Smooth muscle cell (in vitro differentiated cells): Measurements from ENCODE around the gene CIART. TPM values are rescaled to one million over a fixed set of nuclear protein-coding genes. Genes with fewer than 3 reads are reported as not detected.

ENCODE experiments used
- DNase-seq: peaks from one replicate; lab custom pipeline; 2025; ENCODE audit not compliant: unreplicated experiment; lab: John Stamatoyannopoulos, UW
- H2AFZ ChIP-seq: fragments of 200-600 bp; sonication (generic); 2 replicates; pipeline ENCODE4 v1.6.0; 2016; ENCODE audit warnings: antibody characterized with exemption, low read depth, mild to moderate bottlenecking
- H3F3A ChIP-seq: fragments of 200-600 bp; sonication (generic); 2 replicates; pipeline ENCODE4 v1.6.0; 2017; ENCODE audit warnings: antibody characterized with exemption, low read depth
- H3K27ac ChIP-seq: fragments of 200-600 bp; sonication (generic); 2 replicates; pipeline ENCODE4 v1.5.1; 2016; ENCODE audit warnings: low read depth, mild to moderate bottlenecking
- H3K27me3 ChIP-seq: fragments of 200-600 bp; sonication (generic); 2 replicates; pipeline ENCODE4 v1.6.1; 2016; ENCODE audit warnings: low read depth, mild to moderate bottlenecking
- H3K36me3 ChIP-seq: fragments of 200-600 bp; sonication (generic); 2 replicates; pipeline ENCODE4 v1.5.1; 2016; ENCODE audit warnings: low read depth
- H3K4me1 ChIP-seq: fragments of 200-600 bp; sonication (generic); 2 replicates; pipeline ENCODE4 v1.5.1; 2016; ENCODE audit warnings: low read depth
- H3K4me2 ChIP-seq: fragments of 200-600 bp; sonication (generic); 2 replicates; pipeline ENCODE4 v1.6.0; 2016; ENCODE audit warnings: mild to moderate bottlenecking
- H3K4me3 ChIP-seq: fragments of 200-600 bp; sonication (generic); 2 replicates; pipeline ENCODE4 v1.5.1; 2016; ENCODE audit warnings: mild to moderate bottlenecking
- H3K79me2 ChIP-seq: fragments of 200-600 bp; sonication (generic); 2 replicates; pipeline ENCODE4 v1.6.0; 2016; ENCODE audit warnings: low read depth, mild to moderate bottlenecking
- H3K9ac ChIP-seq: fragments of 200-600 bp; sonication (generic); 2 replicates; pipeline ENCODE4 v1.6.0; 2016; ENCODE audit warnings: low read depth
- H3K9me3 ChIP-seq: fragments of 200-600 bp; sonication (generic); replicated peaks from 2 replicates; pipeline ENCODE4 v1.5.1; 2016; ENCODE audit warnings: low read depth
- H4K20me1 ChIP-seq: fragments of 200-600 bp; sonication (generic); 2 replicates; pipeline ENCODE4 v1.6.0; 2016; ENCODE audit warnings: low read depth
- WGBS: methylation state at CpG from one replicate; pipeline ENCODE4 v1.1.7; 2016; ENCODE audit warnings: low lambda C conversion rate; 5-methylcytosine and 5-hydroxymethylcytosine counted together
- polyA plus RNA-seq: library from polyadenylated mRNA; unstranded; fragments of >200 nt; fragmentation: Nextera tagmentation; extraction: Ambion mirVana; gene quantifications from 2 replicates; pipeline ENCODE4 v1.2.1, GENCODE V29; 2016
- total RNA-seq: library from RNA; depleted of rRNA; stranded (reverse); fragments of >200 nt; gene quantifications from 2 replicates; pipeline ENCODE4 v1.2.3, GENCODE V29; 2014
- TF ChIP-seq, protein P1 (sequence below): fragments of 200-600 bp; sonication (generic); IDR thresholded peaks from 2 replicates; pipeline ENCODE4 v1.5.1; 2017; ENCODE audit warnings: borderline replicate concordance, mild to moderate bottlenecking, antibody characterized with exemption; ENCODE audit not compliant: insufficient read depth, poor library complexity, severe bottlenecking

Gene CIART
- total and polyA plus RNA-seq, 2 experiments from 2014 or later: 7.2 to 13.1 TPM

DNA sequence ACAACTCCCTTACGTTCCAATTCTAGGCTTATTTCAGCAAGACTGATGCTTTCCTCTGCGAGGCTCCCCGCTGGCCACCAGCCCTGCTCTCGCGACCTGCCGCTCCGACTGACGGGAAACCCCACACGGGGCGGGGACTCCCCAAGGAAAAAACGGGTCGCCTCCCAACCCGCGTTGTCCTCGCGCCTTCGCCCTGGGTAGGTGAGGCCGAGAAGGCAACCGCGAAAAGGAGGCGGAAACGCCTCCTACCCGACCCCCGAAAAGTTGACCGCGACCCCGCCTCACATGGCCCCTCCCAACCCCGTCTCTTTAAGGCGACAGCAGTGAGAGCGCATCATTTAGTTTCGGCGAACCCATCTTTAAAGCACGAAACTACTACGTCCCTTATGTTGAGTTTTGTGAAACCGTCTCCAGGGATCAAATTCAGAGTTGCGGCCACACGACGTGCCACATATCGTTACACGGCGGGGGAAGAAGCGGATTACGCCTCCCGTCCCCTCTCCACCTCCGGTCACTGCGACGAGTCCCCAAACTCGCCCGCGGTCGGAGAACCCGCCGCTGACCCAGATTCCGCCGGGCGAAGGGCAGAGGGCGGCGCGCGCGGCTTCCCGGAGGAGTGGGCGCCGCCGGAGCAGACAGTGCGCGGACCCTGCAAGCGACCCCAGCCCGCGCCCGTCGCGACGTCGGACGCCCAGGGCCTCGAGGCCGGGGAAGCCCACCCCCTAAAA, 47.6 kb upstream of the CIART start:
- 1% methylated on average over 75 of the region's 78 CpGs for WGBS
- Histone ChIP-seq H3K9ac (peak overlapping the region; percentile 81), H3K27ac (peak overlapping the region; percentile 68), H3K4me1 (peaks cover 14% of the 10 kb centered on the region), H3F3A (peaks cover 7% of the 10 kb centered on the region), H2AFZ (peak overlapping the region; percentile 77), H3K4me3 (peak overlapping the region; percentile 82), H3K4me2 (peak overlapping the region; percentile 90), H3K27me3 (no peaks in the 10 kb centered on the region), H4K20me1 (peaks cover 13% of the 10 kb centered on the region), H3K36me3 (no peaks in the 10 kb centered on the region), H3K9me3 (no peaks in the 10 kb centered on the region), H3K79me2 (peaks cover 52% of the 10 kb centered on the region)
- TF ChIP-seq, protein P1, sequence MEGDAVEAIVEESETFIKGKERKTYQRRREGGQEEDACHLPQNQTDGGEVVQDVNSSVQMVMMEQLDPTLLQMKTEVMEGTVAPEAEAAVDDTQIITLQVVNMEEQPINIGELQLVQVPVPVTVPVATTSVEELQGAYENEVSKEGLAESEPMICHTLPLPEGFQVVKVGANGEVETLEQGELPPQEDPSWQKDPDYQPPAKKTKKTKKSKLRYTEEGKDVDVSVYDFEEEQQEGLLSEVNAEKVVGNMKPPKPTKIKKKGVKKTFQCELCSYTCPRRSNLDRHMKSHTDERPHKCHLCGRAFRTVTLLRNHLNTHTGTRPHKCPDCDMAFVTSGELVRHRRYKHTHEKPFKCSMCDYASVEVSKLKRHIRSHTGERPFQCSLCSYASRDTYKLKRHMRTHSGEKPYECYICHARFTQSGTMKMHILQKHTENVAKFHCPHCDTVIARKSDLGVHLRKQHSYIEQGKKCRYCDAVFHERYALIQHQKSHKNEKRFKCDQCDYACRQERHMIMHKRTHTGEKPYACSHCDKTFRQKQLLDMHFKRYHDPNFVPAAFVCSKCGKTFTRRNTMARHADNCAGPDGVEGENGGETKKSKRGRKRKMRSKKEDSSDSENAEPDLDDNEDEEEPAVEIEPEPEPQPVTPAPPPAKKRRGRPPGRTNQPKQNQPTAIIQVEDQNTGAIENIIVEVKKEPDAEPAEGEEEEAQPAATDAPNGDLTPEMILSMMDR: no peak
- DNase-seq: peak; percentile 61

DNA sequence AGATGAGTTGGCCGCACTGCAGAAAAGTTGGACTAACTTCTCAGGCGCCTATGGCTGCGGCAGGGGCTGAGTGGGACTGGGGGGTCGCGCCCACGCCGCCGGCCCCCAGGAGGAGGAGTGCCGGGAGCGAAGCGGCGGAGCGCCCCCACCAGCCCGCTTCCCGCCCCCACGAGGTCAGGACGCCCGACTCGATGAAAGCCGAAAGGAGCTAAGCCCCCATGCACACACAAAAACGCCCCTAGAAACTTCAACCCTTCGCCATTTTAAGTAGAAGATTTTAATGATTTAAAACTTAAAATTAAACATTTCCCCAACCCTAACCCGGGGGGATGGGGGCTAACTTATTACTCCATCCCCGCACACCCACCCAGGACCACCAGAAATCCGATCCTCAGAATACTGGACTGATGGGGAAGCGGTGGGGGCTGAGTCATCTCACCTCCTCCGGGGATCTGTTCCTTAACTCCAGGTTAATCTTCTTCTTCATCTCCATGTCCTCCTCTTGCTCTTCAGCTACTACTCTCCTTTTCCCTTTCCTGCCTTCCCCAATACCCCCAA, 47.0 kb upstream of the CIART start:
- Histone ChIP-seq H3K36me3 (no peaks in the 10 kb centered on the region), H3K4me2 (peak overlapping the region; percentile 90), H4K20me1 (peaks cover 13% of the 10 kb centered on the region), H2AFZ (peak overlapping the region; percentile 77), H3K4me3 (peak overlapping the region; percentile 82), H3K9me3 (no peaks in the 10 kb centered on the region), H3K79me2 (peaks cover 47% of the 10 kb centered on the region), H3K4me1 (peaks cover 14% of the 10 kb centered on the region), H3K9ac (peak overlapping the region; percentile 81), H3K27ac (peak overlapping the region; percentile 68), H3F3A (peaks cover 7% of the 10 kb centered on the region), H3K27me3 (no peaks in the 10 kb centered on the region)
- no peak for DNase-seq
- 4% methylated on average over 27 of the region's 27 CpGs for WGBS
- TF ChIP-seq, protein P1: no peak

DNA sequence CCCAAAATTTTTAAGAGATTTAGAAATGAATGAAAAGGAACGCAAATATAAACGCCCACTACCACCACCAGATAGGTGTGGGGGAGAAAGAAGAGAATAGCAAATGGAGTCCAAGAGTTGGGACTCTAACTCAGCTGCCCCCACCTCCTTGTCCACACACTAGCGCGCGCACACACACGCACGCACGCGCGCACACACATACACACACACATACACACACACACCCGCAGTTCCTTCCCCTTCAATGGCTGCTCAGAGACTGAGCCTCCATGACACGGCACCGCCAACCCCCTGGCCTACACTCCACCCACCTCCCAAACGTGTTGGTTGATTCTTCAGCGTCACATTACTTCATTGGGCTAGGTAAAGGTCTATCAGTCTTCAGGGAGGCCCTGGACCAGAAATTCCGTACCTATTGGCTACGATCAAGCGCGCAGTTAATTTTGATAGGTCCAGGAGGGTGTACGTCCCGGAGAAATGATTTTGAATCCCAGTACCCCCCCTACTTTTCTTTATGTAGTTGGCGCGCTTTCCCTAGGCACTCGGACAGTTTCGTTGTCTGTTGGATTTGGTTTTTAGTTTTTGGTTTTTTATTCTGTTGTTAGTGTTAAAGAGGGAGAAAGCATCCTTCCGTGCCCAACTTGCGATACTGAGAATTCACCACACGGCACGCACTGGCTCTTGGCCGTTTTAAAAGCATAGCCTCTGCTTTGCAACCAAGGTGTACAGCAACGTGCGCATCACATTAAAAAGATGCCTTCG, 46.3 kb upstream of the CIART start, which contains the start of gene ANP32E:
TSS of gene ANP32E (minus strand) at position 261 of the 762 bp plus-strand sequence. CDS start 326 bp downstream, outside the sequence.
- Histone ChIP-seq H2AFZ (peak within 1 kb of the TSS; percentile 93), H3K4me2 (peak within 1 kb of the TSS; percentile 90), H3K79me2 (peaks cover 40% of the 10 kb centered on the region), H3F3A (peaks cover 7% of the 10 kb centered on the region), H3K9ac (peak within 1 kb of the TSS; percentile 81), H3K27me3 (no peaks in the 10 kb centered on the region), H3K36me3 (no peaks in the 10 kb centered on the region), H3K9me3 (no peaks in the 10 kb centered on the region), H3K4me1 (peaks cover 14% of the 10 kb centered on the region), H3K27ac (peak within 1 kb of the TSS; percentile 68), H3K4me3 (peak within 1 kb of the TSS; percentile 82), H4K20me1 (peaks cover 13% of the 10 kb centered on the region)
- WGBS: under 1% methylated on average over 32 of the region's 33 CpGs
- TF ChIP-seq, protein P1: no peak
- DNase-seq: peak; percentile 65
